ENCODE results near the gene FRAT1. TPM values are rescaled to one million over a fixed set of nuclear protein-coding genes. Genes with fewer than 3 reads are reported as not detected.
A peak's percentile ranks its signal among the peaks of the same experiment; 100 is the strongest.
"Not testable (repeated sequence)": the region's sequence is repeated elsewhere in the genome, so short reads cannot be mapped to it uniquely, and the experiment has no call there.

Gene FRAT1
- total RNA-seq: 1.6 TPM
- long read RNA-seq, transcript FRAT1-201 (1 exons, 2,649 nt): major isoform, 7 of 7 reads
- long read RNA-seq, partial matches to known transcripts: 0 of 7 reads
- long read RNA-seq, other reads (novel, unspliced or antisense): 0 of 7 reads

- peak; percentile 96 for DNase-seq (ENCODE audit: low spot score)
- intact Hi-C loops (cut with DNase I): loop anchor here (1.0 to 2.0 kb wide), 2 partner anchors 13 to 26 kb away; partner anchors contain the start of gene ARHGAP19
Observed at GRCh38 chr10:97318772-97319651, at the start of gene FRAT1. FRAT1 (plus strand) TSS chr10:97319271; CDS start chr10:97319454, 183 bp downstream.

GRCh38 chr10:97270523-97271154 is 48.4 kb upstream of the FRAT1 start:
- DNase-seq (ENCODE audit: low spot score): no peak
- intact Hi-C loops (cut with DNase I): no loop called here

- intact Hi-C loops (cut with DNase I): no loop called here
- DNase-seq (ENCODE audit: low spot score): no peak
Observed at GRCh38 chr10:97273700-97274099, 45.4 kb upstream of the FRAT1 start.

DNA sequence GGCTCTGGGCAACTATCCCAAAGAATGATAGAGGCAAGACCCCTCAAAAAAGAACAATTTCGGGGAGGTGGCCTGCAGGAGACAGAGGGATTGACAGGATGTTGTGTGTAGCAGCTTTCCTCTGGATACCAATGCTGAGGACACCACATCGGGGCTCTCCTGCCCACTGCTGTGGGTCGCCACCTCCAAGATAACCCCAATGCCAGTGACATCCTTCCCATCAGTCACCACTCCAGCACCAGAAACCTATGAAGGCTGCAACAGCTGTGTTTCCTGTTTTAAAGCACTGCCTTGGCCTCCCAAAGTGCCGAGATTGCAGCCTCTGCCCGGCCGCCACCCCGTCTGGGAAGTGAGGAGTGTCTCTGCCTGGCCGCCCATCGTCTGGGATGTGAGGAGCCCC is 44.2 kb upstream of the FRAT1 start:
- intact Hi-C loops (cut with DNase I): no loop called here

DNA sequence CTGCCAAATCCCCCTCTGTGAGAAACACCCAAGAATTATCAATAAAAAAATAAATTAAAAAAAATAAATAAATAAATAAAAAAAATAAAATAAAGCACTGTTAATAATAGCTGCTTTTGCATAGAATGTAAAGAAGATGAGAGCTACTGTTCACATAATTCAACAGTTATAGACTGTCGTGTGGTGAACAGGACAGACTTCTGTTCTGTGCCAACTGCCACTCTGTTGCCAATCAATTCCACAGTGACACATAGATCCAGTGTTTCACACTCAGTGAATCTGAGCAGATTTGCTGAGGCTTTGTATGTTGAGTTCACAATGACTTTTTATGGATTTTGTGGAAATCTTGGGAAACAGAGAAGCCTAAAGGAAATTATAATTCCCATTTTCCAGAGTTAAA is 41.5 kb upstream of the FRAT1 start:
- no peak for DNase-seq (ENCODE audit: low spot score)
- intact Hi-C loops (cut with DNase I): no loop called here

More for the DNA sequence above, 44.2 kb upstream of the FRAT1 start:
- no peak for DNase-seq (ENCODE audit: low spot score)

DNA sequence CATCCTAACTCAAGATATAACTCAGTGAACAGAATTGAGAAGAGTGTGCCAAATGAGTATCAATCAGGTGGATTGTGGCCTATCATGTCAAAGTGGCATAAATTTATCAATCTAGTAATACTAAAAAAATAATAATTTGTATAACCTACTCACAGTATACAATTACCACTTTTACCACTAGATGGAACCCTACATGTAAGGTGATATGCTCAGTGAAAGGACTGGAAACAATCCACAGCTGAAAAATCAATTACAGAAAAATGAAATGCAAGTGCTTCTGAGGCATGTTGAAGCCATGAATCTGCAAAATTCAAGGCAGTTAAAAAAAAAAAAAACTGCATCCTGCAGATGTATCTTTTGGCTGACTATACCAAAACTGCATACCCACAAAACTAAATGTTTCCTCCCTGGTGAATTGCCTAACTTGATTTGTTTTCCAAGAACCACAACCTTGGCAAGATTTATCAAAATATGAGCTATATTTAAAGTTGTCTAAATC is 40.5 kb upstream of the FRAT1 start:
- DNase-seq (ENCODE audit: low spot score): no peak
- intact Hi-C loops (cut with DNase I): loop anchor here (2.0 kb wide), 1 partner anchor 54 kb away; no protein-coding TSS in a partner anchor

- DNase-seq (ENCODE audit: low spot score): no peak
- intact Hi-C loops (cut with DNase I): loop anchor here (2.0 kb wide), 1 partner anchor 54 kb away; no protein-coding TSS in a partner anchor
Observed at GRCh38 chr10:97279121-97279815, 39.8 kb upstream of the FRAT1 start.

- intact Hi-C loops (cut with DNase I): no loop called here
- no peak for DNase-seq (ENCODE audit: low spot score)
Observed at GRCh38 chr10:97280783-97281182, 38.3 kb upstream of the FRAT1 start.

- not testable (repeated sequence) for DNase-seq (ENCODE audit: low spot score)
- intact Hi-C loops (cut with DNase I): loop anchor here (5.0 kb wide), 1 partner anchor 42 kb away; the partner anchor contains the start of gene FRAT2
Observed at GRCh38 chr10:97290076-97290475, 29.0 kb upstream of the FRAT1 start.

DNA sequence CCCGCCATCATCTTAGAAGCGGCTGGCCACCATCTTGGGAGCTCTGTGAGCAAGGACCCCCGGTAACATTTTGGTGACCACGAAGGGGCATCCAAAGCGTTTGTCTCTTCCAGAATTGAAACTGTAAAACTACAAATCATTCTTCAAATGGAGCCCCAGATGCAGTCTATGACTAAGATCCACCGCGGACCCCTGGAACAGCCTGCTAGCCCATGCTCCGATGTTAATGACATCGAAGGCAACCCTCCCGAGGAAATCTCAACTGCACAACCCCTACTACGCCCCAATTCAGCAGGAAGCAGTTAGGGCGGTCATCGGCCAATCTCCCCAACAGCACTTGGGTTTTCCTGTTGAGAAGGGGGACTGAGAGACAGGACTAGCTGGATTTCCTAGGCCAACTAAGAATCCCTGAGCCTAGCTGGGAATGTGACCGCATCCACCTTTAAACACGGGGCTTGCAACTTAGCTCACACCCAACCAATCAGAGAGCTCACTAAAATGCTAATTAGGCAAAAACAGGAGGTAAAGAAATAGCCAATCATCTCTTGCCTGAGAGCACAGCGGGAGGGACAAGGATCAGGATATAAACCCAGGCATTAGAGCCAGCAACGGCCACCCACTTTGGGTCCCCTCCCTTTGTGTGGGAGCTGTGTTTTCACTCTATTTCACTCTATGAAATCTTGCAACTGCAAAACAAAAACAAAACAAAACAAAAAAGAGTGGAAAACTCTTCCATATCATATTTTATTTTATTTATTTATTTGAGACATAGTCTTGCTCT is 28.3 kb upstream of the FRAT1 start:
- not testable (repeated sequence) for DNase-seq (ENCODE audit: low spot score)
- intact Hi-C loops (cut with DNase I): loop anchor here (5.0 kb wide), 1 partner anchor 42 kb away; the partner anchor contains the start of gene FRAT2

- no peak for DNase-seq (ENCODE audit: low spot score)
- intact Hi-C loops (cut with DNase I): loop anchor here (2.0 to 5.0 kb wide), 2 partner anchors 27 to 41 kb away; partner anchors contain the start of genes FRAT1 and FRAT2
Observed at GRCh38 chr10:97291357-97292096, 27.5 kb upstream of the FRAT1 start.

GRCh38 chr10:97292097-97292861 is 26.8 kb upstream of the FRAT1 start, which contains the start of gene ARHGAP19:
ARHGAP19 (minus strand) TSS chr10:97292637; CDS start chr10:97292627, 10 bp downstream.
- intact Hi-C loops (cut with DNase I): loop anchor here (2.0 to 5.0 kb wide), 2 partner anchors 27 to 40 kb away; partner anchors contain the start of genes FRAT1 and FRAT2
- DNase-seq (ENCODE audit: low spot score): peak; percentile 96

GRCh38 chr10:97292862-97293198 is 26.2 kb upstream of the FRAT1 start:
- no peak for DNase-seq (ENCODE audit: low spot score)
- intact Hi-C loops (cut with DNase I): loop anchor here (2.0 to 5.0 kb wide), 2 partner anchors 26 to 39 kb away; partner anchors contain the start of genes FRAT1 and FRAT2

GRCh38 chr10:97297556-97298222 is 21.4 kb upstream of the FRAT1 start:
- intact Hi-C loops (cut with DNase I): no loop called here
- DNase-seq (ENCODE audit: low spot score): no peak

DNA sequence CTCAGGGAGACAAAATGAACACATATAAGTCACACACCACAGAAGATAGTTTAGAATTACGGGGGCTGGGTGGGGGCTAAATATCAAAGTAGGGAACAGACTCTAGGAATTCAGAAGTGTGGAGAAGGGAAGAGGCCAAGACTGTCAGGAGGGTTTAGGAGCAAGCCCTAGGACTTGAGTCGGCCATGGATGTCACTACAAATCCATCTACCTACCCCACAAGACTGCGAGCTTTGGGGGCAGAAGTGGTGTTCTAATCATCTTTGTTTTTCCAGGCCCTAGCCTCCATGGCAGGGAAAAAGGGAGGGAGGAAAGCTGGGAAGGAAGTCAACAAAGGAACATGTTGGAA is 20.9 kb upstream of the FRAT1 start:
- intact Hi-C loops (cut with DNase I): no loop called here
- DNase-seq (ENCODE audit: low spot score): no peak

- no peak for DNase-seq (ENCODE audit: low spot score)
- intact Hi-C loops (cut with DNase I): no loop called here
Observed at GRCh38 chr10:97300980-97301379, 18.1 kb upstream of the FRAT1 start.

Data from cardiac septum (tissue), 1 donor.